GM13976 (cell line): ENCODE results near the gene TSPAN32.

Source experiments
- DNase-seq: peaks from one replicate; pipeline ENCODE4 v3.0.0; 2012; ENCODE audit warnings: low spot score
- CTCF ChIP-seq: IDR thresholded peaks from 2 replicates; pipeline ENCODE4 v1.5.1; 2012; ENCODE audit warnings: borderline replicate concordance, mild to moderate bottlenecking; ENCODE audit not compliant: insufficient read depth; ENCODE audit errors: extremely low read depth, missing control alignments, control extremely low read depth
- in situ Hi-C: fragments of 300-500 bp; cut with MboI; formaldehyde crosslinking; loops from one replicate; pipeline ENCODE4 v1.12.0; 2022; ENCODE audit warnings: low sequenced_read_pairs, mixed read lengths, inconsistent platforms; ENCODE audit not compliant: unreplicated experiment

Gene TSPAN32

GRCh38 chr11:2301631-2302305 is at the start of gene TSPAN32, which contains the start of gene C11orf21:
Gene TSPAN32, plus strand, starts transcription at chr11:2302013. Its CDS starts 137 bp downstream, at chr11:2302150.
Gene C11orf21, minus strand, starts transcription at chr11:2301918. Its CDS starts 110 bp downstream, at chr11:2301808.
- in situ Hi-C loops = no loop called here
- DNase-seq = no peak
- TF ChIP-seq CTCF = no peak

GRCh38 chr11:2252018-2252417 is 49.8 kb upstream of the TSPAN32 start:
- DNase-seq = no peak
- in situ Hi-C loops = no loop called here
- TF ChIP-seq CTCF = no peak

- DNase-seq = no peak
- in situ Hi-C loops = no loop called here
- no peak for TF ChIP-seq CTCF
Observed at GRCh38 chr11:2256293-2256913, 45.4 kb upstream of the TSPAN32 start.

GRCh38 chr11:2256951-2257700 is 44.7 kb upstream of the TSPAN32 start:
- TF ChIP-seq CTCF = no peak
- in situ Hi-C loops = no loop called here
- peak; percentile 31 for DNase-seq

- DNase-seq = peak; percentile 37
- in situ Hi-C loops = no loop called here
- TF ChIP-seq CTCF = no peak
Observed at GRCh38 chr11:2258501-2259465, 43.0 kb upstream of the TSPAN32 start.

- in situ Hi-C loops = no loop called here
- DNase-seq = peak; percentile 27
- TF ChIP-seq CTCF = no peak
Observed at GRCh38 chr11:2259466-2259830, 42.4 kb upstream of the TSPAN32 start.
